DMS153 treated with DMSO at 0.1 percent for 48 hours (cell line): ENCODE measurements around the gene FARP2.
"Not testable (repeated sequence)": the region's sequence is repeated elsewhere in the genome, so short reads cannot be mapped to it uniquely, and the experiment has no call there.

Experiments
- DNase-seq: peaks from one replicate; lab custom pipeline; 2025; ENCODE audit not compliant: unreplicated experiment; lab: John Stamatoyannopoulos, UW

Gene FARP2

DNA sequence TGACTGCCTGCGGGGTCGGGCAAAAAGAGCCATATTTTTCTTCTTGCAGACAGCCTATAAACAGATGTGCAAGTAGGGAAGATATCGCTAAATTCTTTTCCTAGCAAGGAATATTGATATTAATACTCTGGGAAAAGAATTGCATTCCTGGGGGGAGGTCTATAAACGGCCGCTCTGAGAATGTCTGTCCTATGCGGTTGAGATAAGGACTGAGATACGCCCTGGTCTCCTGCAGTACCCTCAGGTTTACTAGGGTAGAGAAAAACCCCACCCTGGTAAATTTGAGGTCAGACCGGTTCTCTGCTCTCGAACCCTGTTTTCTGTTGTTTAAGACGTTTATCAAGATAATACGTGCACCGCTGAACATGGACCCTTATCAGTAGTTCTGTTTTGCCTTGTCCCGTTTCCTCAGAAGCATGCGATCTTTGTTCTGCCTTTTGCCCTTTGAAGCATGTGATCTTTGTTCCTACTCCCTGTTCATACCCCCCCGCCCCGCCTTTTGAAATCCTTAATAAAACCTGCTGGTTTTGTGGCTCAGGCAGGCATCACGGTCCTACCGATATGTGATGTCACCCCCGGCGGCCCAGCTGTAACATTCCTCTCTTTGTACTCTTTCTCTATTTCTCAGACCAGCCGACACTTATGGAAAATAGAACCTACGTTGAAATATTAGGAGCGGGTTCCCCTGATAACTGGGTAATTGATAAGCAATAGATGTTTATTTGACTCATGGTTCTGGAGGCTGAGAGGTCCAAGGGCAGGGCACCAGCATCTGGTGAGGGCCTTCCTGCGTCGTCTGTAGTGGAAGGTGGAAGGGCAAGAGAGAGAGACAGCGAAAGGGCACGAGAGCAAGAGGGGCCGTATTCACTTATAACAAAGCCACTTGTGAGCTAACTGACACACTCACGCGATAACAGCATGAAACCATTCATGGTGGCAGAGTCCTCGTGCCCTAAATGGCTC is 170.0 kb downstream of the FARP2 start:
- DNase-seq, result not testable (repeated sequence)

DNA sequence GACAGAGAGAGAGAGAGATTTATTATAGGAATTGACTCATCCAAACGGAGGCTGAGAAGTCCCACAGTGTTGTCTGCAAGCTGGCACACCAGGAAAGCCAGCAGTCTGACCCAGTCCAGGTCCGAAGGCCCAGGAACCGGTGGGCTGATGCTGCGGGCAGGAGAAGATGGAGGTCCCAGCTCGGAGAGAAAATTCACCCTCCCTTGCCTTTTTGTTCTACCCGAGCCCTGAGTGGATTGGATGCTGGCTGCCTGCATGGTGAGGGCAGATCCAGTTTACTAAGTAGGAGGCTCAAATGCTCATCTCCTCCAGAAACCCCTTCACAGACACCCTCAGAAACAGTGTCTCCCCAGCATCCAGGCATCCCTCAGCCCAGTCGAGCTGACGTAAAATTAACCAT is 174.5 kb downstream of the FARP2 start:
- no peak for DNase-seq

- DNase-seq, result no peak
These were observed 175.2 kb downstream of the FARP2 start for GRCh38 chr2:241531161-241531722.

- DNase-seq, result no peak
These were observed 176.1 kb downstream of the FARP2 start for GRCh38 chr2:241532168-241532567.

DNA sequence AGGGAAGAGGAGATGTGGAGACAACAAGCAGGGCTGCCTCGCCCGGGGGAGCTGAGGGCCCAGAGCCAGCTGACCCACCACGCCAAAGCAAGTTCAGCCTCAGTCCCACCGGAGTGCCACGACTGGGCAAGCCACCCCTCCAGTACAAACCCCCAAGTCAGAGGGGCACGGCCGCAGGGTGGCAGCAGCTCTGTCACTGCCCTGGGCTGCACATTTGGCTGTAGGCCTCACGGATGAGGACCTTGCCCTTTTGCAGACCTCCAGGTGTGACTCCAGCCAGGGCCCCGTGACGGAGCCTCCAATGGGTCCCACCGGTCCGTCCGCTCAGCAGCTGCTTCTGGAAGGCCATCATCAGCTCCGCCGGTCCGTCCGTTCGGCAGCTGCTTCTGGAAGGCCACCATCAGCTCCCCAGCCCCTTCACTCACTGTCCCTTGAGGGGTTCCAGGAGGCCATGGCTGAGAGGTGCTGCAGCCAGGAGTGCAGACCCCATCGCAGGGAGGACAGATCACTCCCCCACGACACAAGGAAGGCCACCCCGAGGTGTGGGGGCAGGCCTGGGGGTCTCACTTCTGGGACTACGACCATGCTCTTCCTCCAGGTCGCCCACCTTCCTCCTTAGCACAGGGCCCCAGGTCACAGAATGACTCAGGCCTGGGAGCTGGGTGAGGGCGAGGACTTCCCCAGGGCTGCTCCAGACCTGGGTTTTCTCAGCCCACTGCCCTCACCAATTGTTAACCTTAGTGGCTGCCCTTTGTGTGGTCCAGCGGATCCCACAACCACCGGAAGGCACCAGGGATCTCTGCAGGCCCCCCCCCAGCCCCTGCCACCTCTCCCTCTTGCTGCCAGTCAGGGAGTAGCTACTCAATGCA is 176.9 kb downstream of the FARP2 start:
- DNase-seq, result no peak

DNA sequence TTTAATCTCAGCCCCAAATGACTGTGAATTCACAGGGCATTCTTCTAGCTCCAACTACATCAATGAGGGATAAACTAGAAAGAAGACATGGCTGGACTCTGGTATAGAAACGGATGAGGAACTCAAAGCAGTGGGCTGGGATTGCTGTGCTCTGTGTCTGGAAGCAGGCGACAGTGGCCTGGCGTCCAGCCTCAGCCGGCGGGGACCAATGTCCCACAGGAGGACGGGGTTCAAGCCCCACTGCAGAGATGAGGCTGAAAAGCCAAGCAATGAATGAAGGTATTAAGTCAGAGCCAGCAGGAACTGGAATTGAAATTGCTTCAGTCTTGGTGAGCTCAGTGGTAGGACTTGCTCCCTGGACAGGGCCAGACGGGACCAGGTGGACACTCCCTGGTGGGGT is 178.2 kb downstream of the FARP2 start:
- no peak for DNase-seq

GRCh38 chr2:241534701-241535375 is 178.8 kb downstream of the FARP2 start:
- DNase-seq, result no peak

DNA sequence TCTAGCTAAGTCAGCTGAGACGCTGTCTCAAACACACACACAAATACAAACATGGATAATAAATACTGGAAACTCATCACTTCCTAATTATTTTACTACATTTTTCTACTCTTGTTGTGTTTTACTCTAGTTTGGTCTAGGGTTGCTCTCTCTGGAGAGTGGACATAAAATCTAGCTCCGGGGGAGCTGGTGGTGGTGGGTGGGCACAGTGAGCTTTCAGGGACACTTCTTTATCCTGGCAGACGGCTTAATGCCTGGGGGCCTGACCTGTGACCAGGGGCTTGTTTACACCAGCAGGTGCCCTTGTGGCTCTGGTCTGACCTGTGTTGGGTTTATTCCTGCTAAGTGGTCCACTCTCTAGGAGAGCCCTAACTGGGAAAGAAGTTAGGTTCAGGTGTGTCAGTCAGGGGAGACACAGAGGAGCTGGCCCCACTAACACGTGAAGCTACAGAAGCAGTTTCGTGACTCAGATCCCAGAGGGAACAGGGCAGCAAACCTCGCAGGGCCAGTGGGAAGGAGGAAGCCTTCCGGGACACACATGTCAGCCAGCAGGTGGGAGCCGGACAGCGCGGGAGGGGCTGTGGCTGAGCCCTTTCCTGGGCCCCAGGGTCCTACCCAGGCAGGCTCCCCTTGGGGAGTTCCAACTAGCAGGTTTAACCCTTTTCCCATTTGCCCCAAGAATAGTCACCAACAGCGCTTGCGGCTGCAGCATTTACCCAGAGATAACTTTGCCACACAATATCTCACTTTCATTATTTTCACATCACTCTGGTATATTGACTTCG is 180.0 kb downstream of the FARP2 start:
- DNase-seq, result no peak

DNA sequence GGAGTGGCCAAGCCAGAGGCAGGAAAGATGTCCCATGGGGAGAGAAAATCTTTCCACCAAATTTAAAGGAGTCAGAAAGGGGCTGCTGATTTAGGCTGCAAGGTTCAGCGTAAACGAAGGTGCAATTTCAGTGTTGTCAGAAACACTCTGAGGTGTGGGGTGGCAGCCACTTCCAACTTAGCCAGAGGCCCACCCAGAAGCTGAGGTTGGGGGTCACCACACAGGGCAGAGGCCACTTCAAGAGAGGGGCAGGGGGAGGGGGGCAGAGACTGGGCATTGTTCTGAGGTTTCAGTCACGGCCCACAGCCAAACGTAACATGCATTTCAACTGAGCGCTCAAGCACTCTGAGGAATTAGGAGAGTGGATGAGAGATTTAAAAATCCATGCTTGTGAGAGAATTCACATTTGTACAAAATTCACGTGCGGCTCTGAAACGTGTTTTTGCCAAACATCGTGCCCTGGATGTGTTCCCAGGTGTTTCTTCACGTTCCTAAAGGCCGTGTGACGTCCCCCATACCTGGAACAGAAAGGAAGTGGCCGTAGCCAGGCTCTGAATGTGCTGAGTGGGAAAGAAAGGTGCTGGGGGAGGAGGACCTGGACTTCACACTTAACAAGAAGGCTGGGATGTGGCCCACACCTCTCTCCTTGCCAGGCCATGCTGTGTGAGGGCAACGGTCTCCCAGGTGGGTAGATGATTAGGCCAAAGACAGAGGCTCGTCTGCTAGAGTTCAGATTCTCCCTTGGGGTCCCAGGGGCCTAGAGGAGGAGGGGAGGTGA is 182.9 kb downstream of the FARP2 start:
- DNase-seq, result no peak

GRCh38 chr2:241539616-241540374 is 183.7 kb downstream of the FARP2 start:
- DNase-seq, result no peak

GRCh38 chr2:241540401-241540770 is 184.3 kb downstream of the FARP2 start:
- no peak for DNase-seq

DNA sequence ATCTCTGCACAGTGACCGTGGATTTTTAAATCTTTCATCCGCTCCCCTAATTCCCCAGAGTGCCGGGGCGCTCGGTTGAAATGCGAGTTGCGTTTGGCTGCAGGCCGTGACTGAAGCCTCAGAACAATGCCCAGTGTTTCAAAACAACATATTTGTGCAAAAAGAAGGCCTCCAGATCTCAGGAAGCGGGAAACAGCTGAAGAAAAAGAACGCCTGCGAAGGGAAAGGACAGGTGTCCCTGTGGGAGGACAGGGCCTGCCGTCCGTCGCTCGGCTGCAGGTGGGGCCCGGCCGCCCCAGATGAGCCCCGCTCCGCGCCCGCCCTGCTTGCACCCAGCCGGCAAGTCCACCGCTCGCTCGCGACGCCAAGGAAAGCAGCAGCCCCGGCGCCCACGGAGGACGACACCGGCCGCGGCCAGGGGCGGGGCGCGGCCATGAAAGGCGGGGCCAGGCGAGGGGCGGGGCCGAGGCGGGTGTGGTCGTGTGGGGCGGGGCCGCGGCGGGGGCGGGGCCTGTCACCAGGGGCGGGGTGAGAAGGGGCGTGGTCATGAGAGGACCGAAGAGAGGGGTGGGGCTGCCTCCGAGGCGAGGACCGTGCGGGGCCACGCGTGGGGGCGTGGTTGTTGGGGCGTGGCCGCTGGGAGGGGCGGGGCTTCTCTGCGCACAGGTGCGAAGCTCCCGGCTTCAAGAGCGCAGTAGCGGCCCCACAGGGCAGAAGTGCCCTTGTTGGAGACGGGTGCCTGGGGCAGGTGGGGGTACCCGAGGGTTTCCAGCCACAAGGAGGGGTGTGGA is 184.9 kb downstream of the FARP2 start:
- peak; percentile 62 for DNase-seq

DNA sequence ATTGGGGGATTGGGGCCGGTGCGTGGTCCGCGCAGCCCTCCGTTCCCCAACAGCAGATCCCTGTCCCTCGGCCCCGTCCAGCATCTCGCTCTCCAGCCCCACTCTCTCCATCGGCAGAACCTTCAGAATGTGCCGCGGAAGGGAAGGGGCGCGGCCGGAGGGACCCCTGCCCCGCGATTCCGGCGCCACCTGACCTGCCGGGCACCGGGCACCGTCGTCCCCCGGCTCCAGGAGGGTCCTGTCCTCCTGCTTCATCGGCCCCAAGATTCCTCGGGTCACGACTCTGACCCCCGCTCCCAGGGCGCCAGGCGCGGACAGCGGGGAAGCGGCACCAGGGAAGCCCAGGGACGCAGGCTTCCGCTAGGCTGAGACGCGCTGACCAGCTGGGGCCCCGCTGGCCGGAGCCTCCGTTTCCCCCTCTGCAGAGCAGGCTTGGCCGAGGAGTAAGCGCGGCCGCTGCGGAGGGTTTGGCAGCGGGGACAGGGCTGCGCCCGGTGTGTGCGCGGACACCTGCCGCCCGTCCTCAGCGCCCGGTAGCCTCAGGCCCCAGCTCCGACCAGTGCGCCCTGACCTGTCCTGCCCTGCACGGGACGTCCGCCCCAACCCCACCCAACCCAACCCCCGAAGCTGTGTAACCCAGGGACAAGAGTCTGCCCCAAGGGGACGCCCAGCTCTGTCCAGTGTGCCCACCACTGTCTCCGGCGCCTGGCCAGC is 185.6 kb downstream of the FARP2 start:
- DNase-seq, result no peak

- DNase-seq, result no peak
These were observed 186.2 kb downstream of the FARP2 start for GRCh38 chr2:241542278-241542605.
